CD4-positive, alpha-beta memory T cell (primary cell): ENCODE results near the gene TMEM147. TPM values are rescaled to one million over a fixed set of nuclear protein-coding genes. Genes with fewer than 3 reads are reported as not detected.

ENCODE experiments used
- CTCF ChIA-PET: fragments of 350-600 bp; sonication (Branson Sonifier 250); formaldehyde crosslinking; loops from one replicate; lab custom pipeline; 2021; ENCODE audit warnings: inconsistent platforms; ENCODE audit not compliant: partially characterized antibody; lab: Charles Lee
- POLR2A ChIA-PET: fragments of 350-600 bp; sonication (Branson Sonifier 250); formaldehyde crosslinking; loops from one replicate; lab custom pipeline; 2021; ENCODE audit not compliant: partially characterized antibody; lab: Charles Lee
- DNase-seq, 5 donors: peaks; one replicate each; pipeline versions ENCODE4 v3.0.0 to v3.0.0-alpha.2; 2020 to 2022; ENCODE audit warnings: mixed read lengths in 1 of 5
- H3K27ac ChIP-seq: one replicate; pipeline ENCODE4 v1.7.0; 2013; ENCODE audit warnings: low read depth, low read length
- H3K27me3 ChIP-seq: 2 replicates; pipeline ENCODE4 v1.7.0; 2013; ENCODE audit warnings: mild to moderate bottlenecking, low read length, moderate library complexity; ENCODE audit not compliant: insufficient read depth
- H3K36me3 ChIP-seq: 2 replicates; pipeline ENCODE4 v1.7.0; 2013; ENCODE audit warnings: mild to moderate bottlenecking, low read length, moderate library complexity; ENCODE audit not compliant: insufficient read depth
- H3K4me1 ChIP-seq: 2 replicates; pipeline ENCODE4 v1.7.0; 2013; ENCODE audit warnings: mild to moderate bottlenecking, low read length, moderate library complexity; ENCODE audit not compliant: insufficient read depth
- H3K4me3 ChIP-seq, 2 donors: one replicate each; pipeline ENCODE4 v1.7.0; 2013; ENCODE audit warnings: low read length in 2 of 2, mild to moderate bottlenecking in 1 of 2
- H3K9me3 ChIP-seq, 2 donors: one replicate each; pipeline ENCODE4 v1.7.0; 2013; ENCODE audit warnings: low read length in 2 of 2, control low read depth in 1 of 2; ENCODE audit not compliant: control insufficient read depth in 1 of 2
- H3K27ac Mint-ChIP-seq, 7 donors: one replicate each; pipeline ENCODE4 v1.8.0; 2020 to 2021; ENCODE audit warnings: mixed read lengths in 7 of 7, mild to moderate bottlenecking in 6 of 7, inconsistent platforms in 3 of 7, moderate library complexity in 3 of 7
- H3K27me3 Mint-ChIP-seq, 2 donors: one replicate each; pipeline ENCODE4 v1.8.0; 2020 to 2021; ENCODE audit warnings: mixed read lengths in 2 of 2
- H3K36me3 Mint-ChIP-seq, 2 donors: one replicate each; pipeline ENCODE4 v1.8.0; 2020 to 2021; ENCODE audit warnings: mixed read lengths in 2 of 2, inconsistent platforms in 1 of 2, mild to moderate bottlenecking in 1 of 2
- H3K4me1 Mint-ChIP-seq, 4 donors: one replicate each; pipeline ENCODE4 v1.8.0; 2020 to 2021; ENCODE audit warnings: mixed read lengths in 4 of 4, mild to moderate bottlenecking in 1 of 4
- H3K4me3 Mint-ChIP-seq, 8 donors: one replicate each; pipeline ENCODE4 v1.8.0; 2020 to 2021; ENCODE audit warnings: mixed read lengths in 8 of 8, mild to moderate bottlenecking in 7 of 8, moderate library complexity in 6 of 8, inconsistent platforms in 3 of 8
- H3K9me3 Mint-ChIP-seq, 8 donors: one replicate each; pipeline ENCODE4 v1.8.0; 2020 to 2021; ENCODE audit warnings: mixed read lengths in 8 of 8, mild to moderate bottlenecking in 5 of 8, inconsistent platforms in 3 of 8, moderate library complexity in 1 of 8
- intact Hi-C: fragments of 100-400 bp; cut with micrococcal nuclease; formaldehyde crosslinking; loops from one replicate; pipeline ENCODE4 v1.15.1; 2023
- polyA plus RNA-seq, 2 donors: library from polyadenylated mRNA; unstranded; fragments of 300-500 nt; fragmentation: Illumina TruSeq; gene quantifications; one replicate each; pipeline ENCODE4 v1.2.3, GENCODE V29; 2021
- total RNA-seq, 2 experiments: library from RNA; stranded (reverse); gene quantifications; one replicate each; pipeline ENCODE4 v1.2.3, GENCODE V29; 2021

The TMEM147 gene
- total and polyA plus RNA-seq, 4 experiments from 2014 or later, result 41.3 to 189 (median 101) TPM

DNA sequence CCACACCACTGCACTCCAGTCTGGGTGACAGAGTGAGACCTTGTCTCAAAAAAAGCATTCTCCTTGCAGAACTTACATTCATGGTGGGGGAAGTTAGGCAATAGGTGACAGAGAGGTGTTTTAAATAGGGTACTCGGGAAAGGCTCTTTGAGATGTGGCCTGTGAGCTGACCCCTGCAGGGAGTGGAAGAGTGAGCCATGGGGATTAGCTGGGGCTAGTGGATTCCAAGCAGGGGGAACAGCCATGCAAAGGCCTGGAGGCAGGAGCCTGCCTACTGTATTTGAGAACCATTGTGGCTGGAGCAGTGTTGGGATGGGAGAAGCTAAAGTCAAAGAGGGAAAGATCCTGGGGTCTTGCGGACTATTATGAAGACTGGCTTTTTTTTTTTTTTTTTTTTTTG is 28.1 kb upstream of the TMEM147 start:
- Histone ChIP-seq H3K4me1 (no peaks in the 10 kb centered on the region), H3K27me3 (no peaks in the 10 kb centered on the region), H3K9me3 (no peaks in the 10 kb centered on the region), H3K4me3 (no peak overlapping the region), H3K36me3 (no peaks in the 10 kb centered on the region), H3K27ac (no peak overlapping the region)
- H3K27me3 Mint-ChIP-seq, result peaks cover 11 to 12% of the 10 kb centered on the region in 2 donors
- no peaks in the 10 kb centered on the region for H3K36me3 Mint-ChIP-seq
- no peak for DNase-seq
- intact Hi-C loops, result no loop called here
- no peaks in the 10 kb centered on the region for H3K4me1 Mint-ChIP-seq
- H3K27ac Mint-ChIP-seq, result no peak overlapping the region
- CTCF ChIA-PET, result interaction anchor here (1.3 to 1.9 kb wide), 2 partner anchors 22 to 32 kb away, joined by 3 to 4 read pairs; no protein-coding TSS in a partner anchor
- no peaks in the 10 kb centered on the region for H3K9me3 Mint-ChIP-seq
- POLR2A ChIA-PET, result no interaction called here
- H3K4me3 Mint-ChIP-seq, result no peak overlapping the region

- H3K4me3 Mint-ChIP-seq, result no peak overlapping the region
- Histone ChIP-seq H3K9me3 (no peaks in the 10 kb centered on the region), H3K4me3 (no peak overlapping the region), H3K27ac (no peak overlapping the region), H3K4me1 (no peaks in the 10 kb centered on the region), H3K27me3 (no peaks in the 10 kb centered on the region), H3K36me3 (no peaks in the 10 kb centered on the region)
- no peak overlapping the region for H3K27ac Mint-ChIP-seq
- POLR2A ChIA-PET, result no interaction called here
- no peaks in the 10 kb centered on the region for H3K4me1 Mint-ChIP-seq
- H3K27me3 Mint-ChIP-seq, result peaks cover 6 to 13% of the 10 kb centered on the region in 2 donors
- H3K9me3 Mint-ChIP-seq, result no peaks in the 10 kb centered on the region
- no peaks in the 10 kb centered on the region for H3K36me3 Mint-ChIP-seq
- intact Hi-C loops, result no loop called here
- CTCF ChIA-PET, result interaction anchor here (0.9 kb wide), 1 partner anchor 23 kb away, joined by 3 read pairs; no protein-coding TSS in a partner anchor
- no peak for DNase-seq
Observed at GRCh38 chr19:35518313-35518712, 27.1 kb upstream of the TMEM147 start.

DNA sequence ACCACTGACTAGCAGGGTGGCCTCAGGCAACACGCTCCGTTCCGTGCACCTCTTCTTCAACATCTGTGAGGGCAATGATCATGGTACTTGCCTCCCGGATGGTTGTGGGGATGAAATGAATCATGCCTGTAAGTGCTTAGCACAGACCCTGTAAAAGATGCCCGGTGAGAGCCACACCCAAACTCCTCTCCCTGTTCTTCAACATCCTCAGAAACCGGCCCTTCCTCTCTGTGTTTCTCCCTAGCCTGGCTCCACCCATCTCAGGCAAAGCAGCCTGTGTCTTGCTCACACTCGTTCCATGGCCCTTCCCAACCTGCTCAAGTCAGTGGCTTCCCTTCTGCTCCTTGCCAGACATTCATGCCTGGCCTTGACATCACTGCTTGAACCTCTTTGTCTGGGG is 26.1 kb upstream of the TMEM147 start:
- Mint-ChIP-seq H3K27ac (no peak overlapping the region), H3K4me3 (no peak overlapping the region), H3K4me1 (no peaks in the 10 kb centered on the region), H3K27me3 (peaks cover 3 to 11% of the 10 kb centered on the region in 2 donors), H3K36me3 (no peaks in the 10 kb centered on the region), H3K9me3 (no peaks in the 10 kb centered on the region)
- POLR2A ChIA-PET, result interaction anchor here (0.7 kb wide), 1 partner anchor 10 kb away, joined by 3 read pairs; no protein-coding TSS in a partner anchor
- CTCF ChIA-PET, result interaction anchor here (0.9 to 1.6 kb wide), 2 partner anchors 9 to 24 kb away, joined by 3 to 6 read pairs; no protein-coding TSS in a partner anchor
- no peaks in the 10 kb centered on the region for H3K9me3 ChIP-seq
- no peaks in the 10 kb centered on the region for H3K4me1 ChIP-seq
- intact Hi-C loops, result no loop called here
- no peak for DNase-seq
- no peak overlapping the region for H3K27ac ChIP-seq
- H3K36me3 ChIP-seq, result no peaks in the 10 kb centered on the region
- no peak overlapping the region for H3K4me3 ChIP-seq
- no peaks in the 10 kb centered on the region for H3K27me3 ChIP-seq

DNA sequence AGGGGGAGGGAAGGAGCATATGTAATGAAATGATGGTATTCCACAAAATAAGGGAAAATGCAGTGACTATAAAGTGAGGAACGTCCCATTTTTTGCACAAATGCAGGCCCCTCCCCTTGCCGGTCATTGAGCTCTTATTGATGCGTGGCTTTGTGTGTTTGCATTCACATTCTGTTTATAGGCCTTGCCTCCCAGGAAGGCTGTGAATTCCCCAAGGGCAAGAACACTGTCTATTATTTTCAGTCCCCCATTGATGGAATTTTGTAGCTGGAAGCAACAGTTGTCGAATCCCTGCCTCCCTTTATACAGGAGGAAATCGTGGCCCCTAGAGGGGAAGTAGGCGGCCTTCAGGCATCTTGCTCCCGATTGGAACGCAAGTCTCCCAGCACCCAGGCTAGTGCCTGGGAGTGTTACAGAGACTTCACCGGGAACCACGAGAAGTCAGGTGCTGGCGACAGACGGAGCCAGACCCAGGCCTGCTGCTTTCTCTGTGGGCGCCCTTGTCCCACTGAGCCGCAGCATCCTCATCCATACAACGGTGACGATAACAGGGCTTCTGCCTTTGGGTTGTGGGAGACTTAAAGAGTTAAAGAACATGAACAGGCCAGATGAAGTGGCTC is 24.2 kb upstream of the TMEM147 start:
- no peaks in the 10 kb centered on the region for H3K4me1 Mint-ChIP-seq
- Histone ChIP-seq H3K36me3 (no peaks in the 10 kb centered on the region), H3K27ac (no peak overlapping the region), H3K4me3 (no peak overlapping the region), H3K9me3 (no peaks in the 10 kb centered on the region), H3K4me1 (no peaks in the 10 kb centered on the region), H3K27me3 (no peaks in the 10 kb centered on the region)
- no peaks in the 10 kb centered on the region for H3K36me3 Mint-ChIP-seq
- peaks cover 3 to 14% of the 10 kb centered on the region in 2 donors for H3K27me3 Mint-ChIP-seq
- no peak overlapping the region for H3K4me3 Mint-ChIP-seq
- ChIA-PET POLR2A (no interaction called here), CTCF (no interaction called here)
- no peaks in the 10 kb centered on the region for H3K9me3 Mint-ChIP-seq
- intact Hi-C loops, result no loop called here
- H3K27ac Mint-ChIP-seq, result no peak overlapping the region
- no peak for DNase-seq

DNA sequence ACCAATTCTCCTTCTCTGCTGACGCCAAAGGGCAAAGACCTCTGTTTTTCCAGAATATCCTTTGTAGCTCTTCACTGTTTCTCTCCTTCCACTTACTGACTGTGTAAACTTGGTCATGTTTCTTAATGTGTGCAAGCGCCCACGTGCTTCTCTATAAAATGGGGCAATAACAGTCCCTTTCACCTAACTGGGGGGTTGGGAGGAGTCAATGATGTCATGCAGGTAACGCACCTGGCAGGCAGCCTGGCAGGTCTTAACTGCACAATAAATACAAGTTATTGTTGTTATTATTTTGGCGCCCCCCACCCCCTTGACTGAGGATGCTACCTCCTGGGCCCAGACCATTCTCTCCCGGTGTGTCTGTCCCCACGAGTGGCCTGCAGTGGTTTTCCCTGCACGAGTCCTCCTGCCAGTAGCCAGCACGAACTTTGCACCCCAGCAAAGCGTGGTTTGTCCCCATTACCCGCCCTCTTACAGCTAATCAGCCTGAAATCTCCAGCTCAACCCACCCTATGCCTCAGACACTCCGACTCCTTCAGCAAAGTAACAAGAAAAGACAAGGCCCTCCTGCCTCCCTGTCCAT is 22.6 kb upstream of the TMEM147 start:
- no peaks in the 10 kb centered on the region for H3K4me1 ChIP-seq
- Mint-ChIP-seq H3K4me1 (no peaks in the 10 kb centered on the region), H3K4me3 (no peak overlapping the region), H3K9me3 (no peaks in the 10 kb centered on the region), H3K27me3 (peaks cover 13 to 16% of the 10 kb centered on the region in 2 donors), H3K36me3 (no peaks in the 10 kb centered on the region), H3K27ac (peak overlapping the region in 1 of 7 donors; percentile 3)
- ChIA-PET POLR2A (no interaction called here), CTCF (no interaction called here)
- intact Hi-C loops, result no loop called here
- no peaks in the 10 kb centered on the region for H3K36me3 ChIP-seq
- DNase-seq, result no peak
- H3K27me3 ChIP-seq, result no peaks in the 10 kb centered on the region
- H3K9me3 ChIP-seq, result no peaks in the 10 kb centered on the region
- H3K4me3 ChIP-seq, result no peak overlapping the region
- no peak overlapping the region for H3K27ac ChIP-seq

GRCh38 chr19:35524181-35524837 is 21.1 kb upstream of the TMEM147 start:
- Mint-ChIP-seq H3K9me3 (no peaks in the 10 kb centered on the region), H3K4me1 (no peaks in the 10 kb centered on the region), H3K36me3 (no peaks in the 10 kb centered on the region), H3K4me3 (no peak overlapping the region), H3K27me3 (peaks cover 21 to 25% of the 10 kb centered on the region in 2 donors), H3K27ac (no peak overlapping the region)
- H3K9me3 ChIP-seq, result no peaks in the 10 kb centered on the region
- POLR2A ChIA-PET, result no interaction called here
- no peak for DNase-seq
- H3K4me3 ChIP-seq, result no peak overlapping the region
- H3K27me3 ChIP-seq, result no peaks in the 10 kb centered on the region
- H3K4me1 ChIP-seq, result no peaks in the 10 kb centered on the region
- CTCF ChIA-PET, result no interaction called here
- no peak overlapping the region for H3K27ac ChIP-seq
- no peaks in the 10 kb centered on the region for H3K36me3 ChIP-seq
- intact Hi-C loops, result no loop called here

DNA sequence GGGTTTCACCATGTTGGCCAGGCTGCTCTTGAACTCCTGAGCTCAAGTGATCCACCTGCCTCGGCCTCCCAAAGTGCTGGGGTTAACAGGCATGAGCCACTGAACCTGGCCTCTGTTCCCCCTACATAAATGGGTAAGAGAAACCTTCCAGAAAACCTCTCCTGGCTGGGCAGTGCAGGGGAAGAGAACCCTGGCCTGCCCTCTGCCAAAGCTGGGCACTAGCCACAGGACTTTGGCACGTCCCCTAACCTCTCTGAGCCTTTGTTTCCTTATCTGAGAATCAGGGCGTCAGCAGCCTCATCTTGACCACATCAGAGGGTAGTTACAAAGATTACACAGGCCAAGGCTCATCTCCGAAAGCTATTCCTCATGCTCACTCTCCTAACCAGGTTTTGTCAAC is 19.6 kb upstream of the TMEM147 start:
- intact Hi-C loops, result no loop called here
- no peaks in the 10 kb centered on the region for H3K4me1 ChIP-seq
- H3K27ac Mint-ChIP-seq, result peak overlapping the region in 1 of 7 donors; percentile 22
- H3K27me3 ChIP-seq, result no peaks in the 10 kb centered on the region
- no peak overlapping the region for H3K4me3 ChIP-seq
- H3K27ac ChIP-seq, result no peak overlapping the region
- no peaks in the 10 kb centered on the region for H3K36me3 ChIP-seq
- no peaks in the 10 kb centered on the region for H3K4me1 Mint-ChIP-seq
- H3K9me3 Mint-ChIP-seq, result no peaks in the 10 kb centered on the region
- POLR2A ChIA-PET, result interaction anchor here (0.7 kb wide), 1 partner anchor 16 kb away, joined by 3 read pairs; no protein-coding TSS in a partner anchor
- H3K27me3 Mint-ChIP-seq, result peaks cover 22 to 29% of the 10 kb centered on the region in 2 donors
- DNase-seq, result no peak
- H3K9me3 ChIP-seq, result no peaks in the 10 kb centered on the region
- no peak overlapping the region for H3K4me3 Mint-ChIP-seq
- H3K36me3 Mint-ChIP-seq, result no peaks in the 10 kb centered on the region
- CTCF ChIA-PET, result no interaction called here
